Upper lobe of right lung (tissue), 1 donor: ENCODE data around the gene STIL. TPM values are rescaled to one million over a fixed set of nuclear protein-coding genes. Genes with fewer than 3 reads are reported as not detected.

Source experiments
- ATAC-seq: fragments of 200-7000 bp; cut with Tn5 transposase; one replicate; pipeline ENCODE4 v1.9.1; 2020; ENCODE audit warnings: mild to moderate bottlenecking, moderate library complexity
- DNase-seq: peaks from one replicate; pipeline ENCODE4 v3.0.0-alpha.2; 2020
- H3K27ac ChIP-seq: fragments of 200-600 bp; one replicate; pipeline ENCODE4 v1.8.0; 2022
- H3K27me3 ChIP-seq: fragments of 200-600 bp; one replicate; pipeline ENCODE4 v1.8.0; 2022; ENCODE audit warnings: mild to moderate bottlenecking
- H3K36me3 ChIP-seq: fragments of 200-600 bp; one replicate; pipeline ENCODE4 v1.8.0; 2022
- H3K4me1 ChIP-seq: fragments of 200-600 bp; one replicate; pipeline ENCODE4 v1.8.0; 2022
- H3K4me3 ChIP-seq: fragments of 200-600 bp; one replicate; pipeline ENCODE4 v1.8.0; 2022; ENCODE audit warnings: mild to moderate bottlenecking
- H3K9me3 ChIP-seq: fragments of 200-600 bp; one replicate; pipeline ENCODE4 v1.8.0; 2022
- intact Hi-C: fragments of 100-400 bp; cut with DNase I; formaldehyde crosslinking; loops from one replicate; pipeline ENCODE4 v1.11.0; 2022
- total RNA-seq: library from RNA; stranded (reverse); fragmentation: NEBNext Ultra II Directional; extraction: Animal tissue kit (Norgen Biotek cat#: 25700); gene quantifications from one replicate; pipeline ENCODE4 v1.2.1, GENCODE V29; 2021
- TF ChIP-seq, protein P1 (sequence below): fragments of 200-600 bp; IDR thresholded peaks from one replicate; pipeline ENCODE4 v1.8.0; 2022; ENCODE audit warnings: antibody characterized with exemption
- donor health status: DM: no; HTN: yes; CAD: no; lungs with severe emphysema.

Gene STIL
- total RNA-seq, 1 donor from 2014 or later = 1.7 TPM

DNA sequence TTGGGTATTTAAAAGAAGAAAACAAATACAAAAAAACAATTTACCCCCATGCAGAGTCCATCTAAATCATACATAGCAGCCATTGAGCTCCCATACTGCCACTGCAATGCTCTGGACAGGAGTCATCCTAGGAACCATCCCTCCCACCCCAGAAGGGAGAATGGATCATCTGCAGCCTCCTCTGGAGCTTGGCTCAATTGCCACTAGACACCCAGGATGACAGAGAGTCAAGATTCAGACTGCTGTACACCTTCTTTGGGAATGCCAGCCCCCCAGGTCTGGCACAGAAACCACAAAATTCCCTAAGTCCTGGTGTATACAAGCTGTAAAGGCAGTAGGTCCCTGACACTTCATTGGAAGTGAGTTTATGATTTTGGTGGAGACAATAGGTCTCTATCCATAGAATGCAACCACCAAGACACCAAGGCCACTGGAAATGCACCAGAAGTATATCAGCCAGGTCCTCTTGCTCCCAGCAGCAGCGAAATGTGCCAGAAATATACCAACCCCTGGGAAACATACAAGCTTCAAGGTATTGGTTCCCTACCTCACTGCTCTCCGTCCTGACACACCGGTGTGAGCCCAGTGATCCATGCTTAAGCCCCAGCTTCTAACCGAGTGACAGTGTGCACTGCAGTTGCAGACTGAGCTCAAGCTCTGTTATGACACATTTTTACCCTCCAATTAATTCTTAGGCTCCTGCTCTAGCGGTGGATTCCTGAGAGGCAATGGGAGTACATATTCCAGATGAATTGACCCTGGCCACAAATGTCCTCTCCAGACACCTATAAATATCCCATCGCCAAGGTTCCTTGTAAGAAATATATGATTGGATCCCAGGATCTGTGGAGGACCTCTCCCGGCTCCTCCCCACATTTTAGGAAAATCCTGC lies 86.4 kb downstream of the STIL start:
- H3K9me3 ChIP-seq = no peaks in the 10 kb centered on the region
- peaks cover 88% of the 10 kb centered on the region for H3K27me3 ChIP-seq
- peak overlapping the region; percentile 41 for H3K4me3 ChIP-seq
- DNase-seq = no peak
- ATAC-seq = no peak
- peaks cover 16% of the 10 kb centered on the region for H3K4me1 ChIP-seq
- H3K27ac ChIP-seq = no peak overlapping the region
- H3K36me3 ChIP-seq = no peaks in the 10 kb centered on the region
- intact Hi-C loops = no loop called here
- TF ChIP-seq, protein P1, sequence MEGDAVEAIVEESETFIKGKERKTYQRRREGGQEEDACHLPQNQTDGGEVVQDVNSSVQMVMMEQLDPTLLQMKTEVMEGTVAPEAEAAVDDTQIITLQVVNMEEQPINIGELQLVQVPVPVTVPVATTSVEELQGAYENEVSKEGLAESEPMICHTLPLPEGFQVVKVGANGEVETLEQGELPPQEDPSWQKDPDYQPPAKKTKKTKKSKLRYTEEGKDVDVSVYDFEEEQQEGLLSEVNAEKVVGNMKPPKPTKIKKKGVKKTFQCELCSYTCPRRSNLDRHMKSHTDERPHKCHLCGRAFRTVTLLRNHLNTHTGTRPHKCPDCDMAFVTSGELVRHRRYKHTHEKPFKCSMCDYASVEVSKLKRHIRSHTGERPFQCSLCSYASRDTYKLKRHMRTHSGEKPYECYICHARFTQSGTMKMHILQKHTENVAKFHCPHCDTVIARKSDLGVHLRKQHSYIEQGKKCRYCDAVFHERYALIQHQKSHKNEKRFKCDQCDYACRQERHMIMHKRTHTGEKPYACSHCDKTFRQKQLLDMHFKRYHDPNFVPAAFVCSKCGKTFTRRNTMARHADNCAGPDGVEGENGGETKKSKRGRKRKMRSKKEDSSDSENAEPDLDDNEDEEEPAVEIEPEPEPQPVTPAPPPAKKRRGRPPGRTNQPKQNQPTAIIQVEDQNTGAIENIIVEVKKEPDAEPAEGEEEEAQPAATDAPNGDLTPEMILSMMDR = no peak

DNA sequence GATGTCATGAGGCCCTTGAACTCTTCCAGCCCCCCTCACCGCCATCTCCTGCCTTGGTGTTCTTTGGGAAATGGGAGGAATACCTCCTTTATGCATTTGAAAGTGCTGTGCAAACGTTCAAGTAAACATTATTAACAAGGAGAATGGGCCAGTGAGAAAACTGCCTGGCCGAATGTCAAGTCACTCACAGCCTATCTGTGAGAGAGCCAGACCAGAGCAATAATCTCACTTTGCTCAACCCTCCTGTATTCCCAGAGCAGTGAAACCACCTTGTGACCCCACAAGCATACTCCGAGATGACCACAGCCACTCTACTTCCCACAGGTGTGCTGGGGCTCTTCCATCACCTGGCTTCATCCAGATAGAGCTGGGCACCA lies 87.1 kb downstream of the STIL start:
- Histone ChIP-seq H3K36me3 (no peaks in the 10 kb centered on the region), H3K27ac (no peak overlapping the region), H3K9me3 (no peaks in the 10 kb centered on the region), H3K4me3 (no peak overlapping the region), H3K4me1 (peaks cover 15% of the 10 kb centered on the region), H3K27me3 (peaks cover 81% of the 10 kb centered on the region)
- TF ChIP-seq, protein P1 = no peak
- DNase-seq (no peak), ATAC-seq (no peak)
- intact Hi-C loops = no loop called here

DNA sequence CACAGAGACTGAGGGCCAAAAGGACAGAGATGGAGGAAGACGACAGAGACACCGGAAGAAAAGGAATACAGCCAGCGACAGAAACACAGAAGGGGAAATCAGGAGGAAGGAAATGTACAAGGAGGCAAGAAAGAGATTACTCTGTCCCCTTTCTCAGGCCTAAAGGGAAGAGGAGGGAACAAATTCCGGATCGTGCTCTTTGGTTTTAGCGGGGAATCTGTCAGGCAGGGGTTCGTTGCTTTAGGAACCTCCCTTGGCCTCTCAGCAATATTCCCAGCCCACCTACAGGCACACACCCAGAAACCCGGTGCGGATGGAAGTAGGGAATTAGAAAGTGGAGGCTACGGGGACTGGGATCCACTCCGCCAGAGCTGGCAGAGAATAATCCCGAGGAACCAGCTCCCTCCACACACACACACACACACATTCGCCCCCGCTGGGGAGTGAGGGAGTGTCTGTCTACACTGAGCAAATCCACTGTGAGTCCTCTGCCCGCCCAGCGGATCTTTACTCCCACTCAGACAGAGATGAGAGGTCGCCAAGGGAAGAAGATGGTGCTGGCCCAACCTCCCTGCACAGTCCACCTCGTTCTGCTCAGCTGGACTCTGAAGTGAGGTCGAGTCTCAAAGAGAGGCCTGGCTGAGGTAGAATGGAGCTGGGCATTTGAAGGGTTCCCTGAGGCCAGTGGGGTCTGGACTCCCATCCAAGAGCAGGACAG lies 87.7 kb downstream of the STIL start:
- Histone ChIP-seq H3K4me1 (peaks cover 10% of the 10 kb centered on the region), H3K27me3 (peaks cover 76% of the 10 kb centered on the region), H3K36me3 (no peaks in the 10 kb centered on the region), H3K9me3 (no peaks in the 10 kb centered on the region), H3K4me3 (peak overlapping the region; percentile 36), H3K27ac (no peak overlapping the region)
- DNase-seq = no peak
- intact Hi-C loops = no loop called here
- no peak for ATAC-seq
- TF ChIP-seq, protein P1 = no peak

DNA sequence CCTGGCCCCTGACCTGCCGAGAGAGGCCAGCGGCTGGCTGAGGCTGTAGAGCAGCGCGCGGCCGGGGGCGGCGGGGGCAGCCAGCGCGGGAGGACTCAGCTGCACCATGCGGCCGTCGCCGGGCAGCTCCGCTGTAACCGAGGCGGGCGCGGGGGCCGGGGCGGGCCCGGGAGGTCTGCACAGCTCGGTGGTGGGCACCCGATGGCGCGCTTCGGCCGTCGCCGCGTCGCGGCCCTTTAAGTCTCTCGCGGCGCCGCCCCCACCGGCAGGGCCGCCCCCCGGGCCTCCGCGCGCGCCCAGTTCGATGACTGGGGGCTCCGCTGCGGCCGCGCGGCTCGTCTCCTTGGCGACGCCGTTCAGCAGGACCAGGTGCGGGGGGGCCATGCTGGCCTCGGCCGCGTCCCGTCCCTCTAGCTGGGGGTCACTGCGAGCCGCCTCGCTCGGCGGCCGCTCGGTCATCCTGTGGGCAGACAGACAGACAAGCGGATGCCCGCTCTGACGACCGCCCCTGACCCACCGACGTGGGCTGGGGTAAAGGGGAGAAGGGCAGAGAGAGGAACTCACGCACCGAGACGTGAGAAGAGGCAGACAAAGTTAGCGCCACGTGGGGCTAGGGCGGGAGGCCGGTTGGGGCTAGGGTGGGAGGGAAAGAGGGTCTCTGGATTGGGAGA lies 88.4 kb downstream of the STIL start:
- TF ChIP-seq, protein P1 = no peak
- peak; percentile 25 for ATAC-seq
- intact Hi-C loops = no loop called here
- Histone ChIP-seq H3K27me3 (peaks cover 69% of the 10 kb centered on the region), H3K36me3 (no peaks in the 10 kb centered on the region), H3K4me1 (peaks cover 4% of the 10 kb centered on the region), H3K4me3 (peak overlapping the region; percentile 36), H3K27ac (no peak overlapping the region), H3K9me3 (no peaks in the 10 kb centered on the region)
- DNase-seq = no peak

DNA sequence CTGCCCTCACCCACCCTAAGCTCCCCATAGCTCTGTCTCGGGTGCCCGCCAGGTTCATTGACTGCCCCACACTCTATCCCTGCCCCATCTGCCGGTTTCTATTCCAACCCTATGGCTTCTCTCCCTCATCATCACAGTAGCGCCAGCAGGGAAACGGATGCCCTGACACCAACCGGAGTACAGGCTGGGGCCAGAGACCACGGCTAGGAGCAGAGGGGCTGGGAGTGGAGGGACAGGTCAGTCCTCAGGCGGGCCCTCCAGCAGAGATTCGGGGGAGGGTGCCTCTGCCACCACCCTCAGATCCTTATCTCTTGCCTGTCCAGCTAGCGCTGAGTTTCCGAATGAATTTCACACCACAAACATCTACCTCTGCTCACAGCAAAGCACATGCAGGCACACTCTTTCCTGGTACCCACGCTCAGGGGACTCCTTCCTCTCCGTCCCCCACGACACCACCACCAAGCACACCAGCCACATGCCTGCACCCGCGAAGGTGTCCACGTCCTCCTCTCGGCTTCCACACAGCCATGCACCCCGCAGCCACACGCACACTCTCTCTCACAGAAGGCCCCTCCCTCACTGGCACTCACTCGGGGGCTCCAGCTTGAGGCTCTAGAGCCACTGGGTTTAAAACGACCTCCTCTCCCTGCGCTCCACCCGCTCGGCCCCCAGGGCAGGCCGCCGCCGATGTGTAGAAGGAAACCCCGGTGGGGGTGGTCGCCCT lies 89.1 kb downstream of the STIL start:
- intact Hi-C loops = no loop called here
- Histone ChIP-seq H3K27ac (no peak overlapping the region), H3K36me3 (no peaks in the 10 kb centered on the region), H3K9me3 (no peaks in the 10 kb centered on the region), H3K27me3 (peaks cover 62% of the 10 kb centered on the region), H3K4me3 (peak overlapping the region; percentile 36), H3K4me1 (peaks cover 4% of the 10 kb centered on the region)
- TF ChIP-seq, protein P1 = no peak
- peak; percentile 2 for ATAC-seq
- DNase-seq = no peak
